ENCODE measurements around the gene PPFIBP2. TPM values are rescaled to one million over a fixed set of nuclear protein-coding genes. Genes with fewer than 3 reads are reported as not detected.

The PPFIBP2 gene
- total and polyA plus RNA-seq, 2 of the 13 experiments (the other 11 are each of a cell fraction or from before 2014, with no cell fraction given): 15.0 to 52.5 TPM

DNA sequence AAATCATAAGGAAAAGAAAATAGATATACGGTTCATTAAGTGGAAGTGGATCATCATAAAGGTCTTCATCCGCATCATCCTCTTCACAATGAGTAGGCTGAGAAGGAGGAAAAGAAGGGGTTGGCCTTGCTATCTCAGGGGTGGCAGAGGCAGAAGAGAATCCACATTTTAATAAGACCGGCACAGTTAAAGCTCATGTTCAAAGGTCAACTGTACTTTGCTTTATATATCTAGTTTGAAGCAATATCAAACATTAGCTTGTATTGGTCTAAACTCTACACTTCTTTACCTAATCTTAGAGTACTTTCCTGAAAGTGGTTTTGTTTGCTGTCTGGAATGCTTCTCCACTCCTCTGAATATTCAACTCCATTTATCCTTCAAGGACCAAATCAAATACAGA lies 5.7 kb upstream of the PPFIBP2 start:
- H4K20me1 ChIP-seq (ENCODE audit: insufficient read depth, low read length): no peaks in the 10 kb centered on the region
- H3K9ac ChIP-seq (ENCODE audit: insufficient read depth, low read depth, low read length): no peak overlapping the region
- DNase-seq (ENCODE audit: low spot score) (no peak), ATAC-seq (no peak), FAIRE-seq (no peak)
- ChIA-PET POLR2A (no interaction called here), CTCF (ENCODE audit: low intra/inter-chr PET ratio, low total read pairs) (no interaction called here)
- TF ChIP-seq SP5 (CRISPR knock-in tag; IDR thresholded peaks at IDR 0.05; ENCODE audit: borderline replicate concordance, low read depth): no peak
- TF ChIP-seq ZNF615 (CRISPR knock-in tag; IDR thresholded peaks at IDR 0.05; ENCODE audit: borderline replicate concordance): no peak
- in situ Hi-C loops (cut with HindIII; ENCODE audit: extremely low pct_ligation_motif_present, low pct_unique_long_range_greater_than_20kb) (no loop called here), intact Hi-C loops (cut with micrococcal nuclease; ENCODE audit: unreplicated experiment) (no loop called here)
- H3K27ac ChIP-seq (ENCODE audit: extremely low read length, insufficient read depth, low read length): no peak overlapping the region
- H3K79me2 ChIP-seq (ENCODE audit: insufficient read depth, low read length): no peaks in the 10 kb centered on the region
- no peak overlapping the region for H3K4me3 ChIP-seq (replicated peaks in 1 of 3; ENCODE audit: insufficient read depth in 1 of 3, low read depth in 2 of 3, low read length in 3 of 3)
- H3K27me3 ChIP-seq (ENCODE audit: control insufficient read depth in 1 of 2, insufficient read depth in 2 of 2, low read length in 2 of 2): no peaks in the 10 kb centered on the region; a peak in 1 of 5 replicates
- BruUV-seq (replicated peaks): no TSS peak
- no peaks in the 10 kb centered on the region for H3K36me3 ChIP-seq (replicated peaks in 1 of 2; ENCODE audit: control insufficient read depth in 1 of 2, insufficient read depth in 2 of 2, low read length in 2 of 2)
- H3K4me1 ChIP-seq (ENCODE audit: insufficient read depth, low read length): peaks cover 27% of the 10 kb centered on the region
- WGBS (ENCODE audit: low lambda C conversion rate): 82% methylated on average over 3 of the region's 3 CpGs
- H3K4me2 ChIP-seq (ENCODE audit: low read depth, low read length): no peak overlapping the region
- H2AFZ ChIP-seq (ENCODE audit: low read length): no peak overlapping the region
- H3K9me3 ChIP-seq (ENCODE audit: low read length): no peaks in the 10 kb centered on the region

GRCh38 chr11:7509966-7510365 lies 3.8 kb upstream of the PPFIBP2 start:
- no peak overlapping the region for H3K9ac ChIP-seq (ENCODE audit: insufficient read depth, low read depth, low read length)
- in situ Hi-C loops (cut with HindIII; ENCODE audit: extremely low pct_ligation_motif_present, low pct_unique_long_range_greater_than_20kb): no loop called here
- no peak overlapping the region for H3K4me2 ChIP-seq (ENCODE audit: low read depth, low read length)
- ATAC-seq (no peak), DNase-seq (ENCODE audit: low spot score) (no peak), FAIRE-seq (no peak)
- WGBS (ENCODE audit: low lambda C conversion rate): 67% methylated on average over 1 of the region's 2 CpGs
- no TSS peak for BruUV-seq (replicated peaks)
- intact Hi-C loops (cut with micrococcal nuclease; ENCODE audit: unreplicated experiment): no loop called here
- H3K4me1 ChIP-seq (ENCODE audit: insufficient read depth, low read length): peaks cover 32% of the 10 kb centered on the region
- ChIA-PET POLR2A (no interaction called here), CTCF (ENCODE audit: low intra/inter-chr PET ratio, low total read pairs) (no interaction called here)
- no peaks in the 10 kb centered on the region; a peak in 2 of 5 replicates for H3K27me3 ChIP-seq (ENCODE audit: control insufficient read depth in 1 of 2, insufficient read depth in 2 of 2, low read length in 2 of 2)
- no peaks in the 10 kb centered on the region for H3K9me3 ChIP-seq (ENCODE audit: low read length)
- H3K4me3 ChIP-seq (replicated peaks in 1 of 3; ENCODE audit: insufficient read depth in 1 of 3, low read depth in 2 of 3, low read length in 3 of 3): no peak overlapping the region
- TF ChIP-seq JDP2 (CRISPR knock-in tag; IDR thresholded peaks at IDR 0.05; ENCODE audit: borderline replicate concordance) (no peak), CHD2 (IDR thresholded peaks at IDR 0.05; ENCODE audit: low read depth, low read length) (no peak), RORA (CRISPR knock-in tag; IDR thresholded peaks at IDR 0.05) (no peak), ZNF143 (CRISPR knock-in tag; IDR thresholded peaks at IDR 0.05) (no peak), ZNF430 (CRISPR knock-in tag; IDR thresholded peaks at IDR 0.05) (no peak), ATF1 (CRISPR knock-in tag; IDR thresholded peaks at IDR 0.05) (no peak), DMAP1 (CRISPR knock-in tag; IDR thresholded peaks at IDR 0.05) (no peak), TERF1 (CRISPR knock-in tag; IDR thresholded peaks at IDR 0.05) (no peak), ZNF607 (CRISPR knock-in tag; IDR thresholded peaks at IDR 0.05; ENCODE audit: borderline replicate concordance) (no peak), ZNF562 (CRISPR knock-in tag; IDR thresholded peaks at IDR 0.05; ENCODE audit: borderline replicate concordance) (no peak), MYNN (CRISPR knock-in tag; IDR thresholded peaks at IDR 0.05; ENCODE audit: low read depth) (no peak), THRA (CRISPR knock-in tag; IDR thresholded peaks at IDR 0.05; ENCODE audit: borderline replicate concordance) (no peak), ZNF276 (CRISPR knock-in tag; IDR thresholded peaks at IDR 0.05; ENCODE audit: low read depth) (no peak), POLR2A (IDR thresholded peaks at IDR 0.05; ENCODE audit: insufficient read depth in 1 of 2, low read depth in 2 of 2, low read length in 2 of 2) (no peak)
- TF ChIP-seq, protein P1, sequence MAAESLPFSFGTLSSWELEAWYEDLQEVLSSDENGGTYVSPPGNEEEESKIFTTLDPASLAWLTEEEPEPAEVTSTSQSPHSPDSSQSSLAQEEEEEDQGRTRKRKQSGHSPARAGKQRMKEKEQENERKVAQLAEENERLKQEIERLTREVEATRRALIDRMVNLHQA (CRISPR knock-in tag; IDR thresholded peaks at IDR 0.05): no peak
- H4K20me1 ChIP-seq (ENCODE audit: insufficient read depth, low read length): no peaks in the 10 kb centered on the region
- no peaks in the 10 kb centered on the region for H3K79me2 ChIP-seq (ENCODE audit: insufficient read depth, low read length)
- H3K27ac ChIP-seq (ENCODE audit: extremely low read length, insufficient read depth, low read length): no peak overlapping the region
- H3K36me3 ChIP-seq (replicated peaks in 1 of 2; ENCODE audit: control insufficient read depth in 1 of 2, insufficient read depth in 2 of 2, low read length in 2 of 2): no peaks in the 10 kb centered on the region
- H2AFZ ChIP-seq (ENCODE audit: low read length): no peak overlapping the region
